GM21423 (cell line): ENCODE results near the gene TAS2R20.

Source experiments
- ATAC-seq: cut with Tn5 transposase; IDR thresholded peaks from one replicate; pipeline ENCODE4 v1.9.1; 2021; ENCODE audit warnings: mild to moderate bottlenecking, moderate library complexity; ENCODE audit not compliant: unreplicated experiment

TAS2R20 gene

DNA sequence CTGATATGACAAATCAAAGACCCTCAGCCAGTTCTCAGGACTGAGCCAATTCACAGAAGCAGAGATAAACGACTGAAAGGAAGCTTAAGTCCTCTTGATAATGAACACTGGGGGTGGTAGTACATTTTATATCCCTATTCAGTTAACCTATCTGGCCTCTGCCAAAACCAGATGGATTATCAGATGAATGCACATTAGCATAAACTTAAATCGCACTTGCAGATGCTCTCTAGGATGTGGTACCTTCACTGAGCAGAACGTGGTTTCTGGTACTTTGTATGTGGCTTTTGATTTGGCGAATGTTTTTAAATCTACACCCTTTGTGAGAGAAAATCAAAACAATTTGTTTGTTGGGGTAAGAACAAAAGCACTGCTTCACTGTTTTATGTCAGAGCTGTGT lies 37.9 kb downstream of the TAS2R20 start:
- ATAC-seq = no peak

DNA sequence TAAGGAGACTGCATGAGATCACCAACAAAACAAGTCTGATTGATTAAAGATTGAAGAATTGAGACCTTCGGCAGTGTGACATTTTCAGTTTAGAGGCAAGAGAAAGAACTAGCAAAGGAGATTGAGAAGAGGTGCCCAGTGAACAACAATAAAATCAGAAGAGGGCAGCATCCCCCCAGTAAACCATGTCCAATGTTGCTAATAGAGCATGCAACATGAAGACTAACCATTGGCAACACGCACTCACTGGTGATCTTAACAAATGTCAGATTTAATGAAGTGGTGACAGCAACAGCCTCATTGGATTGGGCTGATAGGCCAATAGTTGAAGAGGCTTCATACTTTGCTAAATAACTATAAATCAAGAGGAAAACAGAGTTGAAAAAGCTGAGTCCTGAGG lies 38.3 kb downstream of the TAS2R20 start:
- ATAC-seq = no peak

- ATAC-seq = no peak
Observed at GRCh38 chr12:10957741-10958140, 40.4 kb downstream of the TAS2R20 start.

GRCh38 chr12:10956085-10956484 lies 42.0 kb downstream of the TAS2R20 start:
- ATAC-seq = no peak

- no peak for ATAC-seq
Observed at GRCh38 chr12:10952645-10953044, 45.5 kb downstream of the TAS2R20 start.
